NCI-H2081 (cell line): ENCODE results near the gene GNA14.
A peak's percentile ranks its signal among the peaks of the same experiment; 100 is the strongest.
"Not testable (repeated sequence)": the region's sequence is repeated elsewhere in the genome, so short reads cannot be mapped to it uniquely, and the experiment has no call there.

ENCODE experiments used
- DNase-seq, 2 experiments: peaks; one replicate each; lab custom pipeline; 2025; lab: John Stamatoyannopoulos, UW

Gene GNA14

DNA sequence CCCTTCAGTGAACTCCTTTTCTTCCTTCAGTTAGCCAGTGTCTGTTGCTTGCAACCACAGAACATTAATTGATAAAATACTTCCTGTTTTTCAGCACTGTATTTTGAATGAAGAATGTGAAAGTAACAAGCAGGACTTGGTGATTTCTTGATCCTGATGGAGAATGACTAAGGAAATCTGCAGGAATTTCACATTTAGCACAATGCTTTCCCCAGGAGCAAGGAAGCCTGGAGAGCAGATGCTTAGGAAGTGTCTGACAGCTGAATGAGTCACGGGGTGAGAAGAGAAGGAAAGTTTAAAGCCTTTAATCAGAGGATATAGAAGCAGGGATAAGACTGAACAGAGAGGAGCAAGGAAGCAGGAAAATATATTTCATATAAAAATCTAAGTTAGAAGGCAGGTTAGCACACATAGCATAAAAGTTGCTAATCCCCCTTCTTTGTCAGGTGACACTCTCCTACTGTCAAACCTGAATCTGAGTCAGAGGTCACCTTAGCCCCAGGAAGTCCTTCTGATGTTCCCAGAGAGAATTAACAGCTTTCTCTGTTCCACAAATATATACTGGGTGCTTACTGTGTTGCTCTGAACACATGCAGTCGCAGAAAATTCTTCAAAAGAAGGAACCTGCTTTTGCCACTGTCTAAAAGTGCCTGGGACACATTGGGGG lies 59.7 kb downstream of the GNA14 start:
- DNase-seq, result no peak

- DNase-seq, result no peak
These were observed 60.3 kb downstream of the GNA14 start for GRCh38 chr9:77587851-77588250.

- no peak for DNase-seq
These were observed 61.1 kb downstream of the GNA14 start for GRCh38 chr9:77587042-77587441.

DNA sequence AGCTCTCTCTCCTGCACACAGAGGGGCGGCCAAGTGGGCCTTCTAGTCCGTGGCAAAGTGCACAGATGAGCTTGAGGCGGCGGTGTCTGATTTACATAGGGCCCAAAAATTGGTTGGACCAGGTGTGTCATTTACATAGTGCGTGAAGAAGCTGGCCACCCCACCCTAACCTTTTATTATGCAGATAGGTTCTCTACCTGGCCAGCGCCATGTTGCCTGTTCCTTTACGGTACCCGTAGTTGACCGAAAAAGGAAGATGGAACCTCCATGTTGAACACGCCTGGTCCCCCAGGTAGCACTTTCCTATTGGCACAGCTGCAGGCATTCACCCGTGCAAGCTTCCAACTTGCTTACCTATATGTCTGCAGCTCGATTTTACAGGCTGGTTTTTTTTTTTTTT lies 61.5 kb downstream of the GNA14 start:
- DNase-seq, result no peak

DNA sequence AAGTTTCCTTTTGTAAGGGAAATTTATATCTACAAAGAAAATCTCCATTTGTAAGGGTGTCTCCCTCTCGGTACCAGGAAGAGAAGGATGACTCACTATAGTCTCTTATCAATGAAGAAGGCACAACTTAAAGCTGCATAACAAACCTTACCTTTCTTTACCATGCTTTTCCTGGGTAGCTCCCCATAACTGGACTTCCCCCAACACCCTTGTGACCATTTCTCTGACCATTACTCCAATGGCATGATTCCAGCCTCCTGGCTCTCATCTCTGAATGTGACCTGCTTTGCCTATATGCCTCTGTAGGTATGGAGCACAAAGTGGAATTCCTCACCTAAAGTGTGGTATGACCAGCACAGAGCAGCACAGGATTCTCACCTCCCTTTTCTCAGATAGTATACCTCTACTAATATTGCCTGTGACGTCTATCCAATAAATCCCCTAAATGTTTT lies 62.8 kb downstream of the GNA14 start:
- DNase-seq, result no peak

- not testable (repeated sequence) for DNase-seq
These were observed 63.2 kb downstream of the GNA14 start for GRCh38 chr9:77584927-77585326.

- no peak for DNase-seq
These were observed 65.1 kb downstream of the GNA14 start for GRCh38 chr9:77582961-77583576.

- DNase-seq, result no peak
These were observed 65.6 kb downstream of the GNA14 start for GRCh38 chr9:77582525-77582924.

DNA sequence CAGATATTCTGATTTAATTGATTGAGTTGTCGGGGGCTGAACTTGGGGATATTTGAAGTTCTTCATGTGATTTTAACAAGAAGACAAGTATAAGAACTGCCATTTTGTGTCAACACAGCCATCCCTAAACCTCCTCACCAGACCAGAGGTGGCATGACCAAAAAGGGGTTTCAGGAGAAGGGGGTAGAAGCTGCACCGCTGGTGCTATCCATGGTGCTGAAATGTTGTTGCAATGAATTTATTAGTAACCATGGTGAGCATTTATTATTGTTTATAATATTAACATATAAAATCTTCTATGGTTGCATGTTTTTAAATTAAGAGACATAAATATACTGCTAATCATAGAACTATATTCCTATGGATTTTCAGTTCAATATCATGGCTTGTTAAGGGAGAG lies 72.3 kb downstream of the GNA14 start:
- DNase-seq, result no peak

GRCh38 chr9:77569335-77569734 lies 78.8 kb downstream of the GNA14 start:
- peak in 1 of 2 experiments; percentile 44 for DNase-seq

GRCh38 chr9:77563174-77563573 lies 84.9 kb downstream of the GNA14 start:
- DNase-seq, result peak; percentile 20 to 31

- DNase-seq, result no peak
These were observed 85.9 kb downstream of the GNA14 start for GRCh38 chr9:77562019-77562748.

DNA sequence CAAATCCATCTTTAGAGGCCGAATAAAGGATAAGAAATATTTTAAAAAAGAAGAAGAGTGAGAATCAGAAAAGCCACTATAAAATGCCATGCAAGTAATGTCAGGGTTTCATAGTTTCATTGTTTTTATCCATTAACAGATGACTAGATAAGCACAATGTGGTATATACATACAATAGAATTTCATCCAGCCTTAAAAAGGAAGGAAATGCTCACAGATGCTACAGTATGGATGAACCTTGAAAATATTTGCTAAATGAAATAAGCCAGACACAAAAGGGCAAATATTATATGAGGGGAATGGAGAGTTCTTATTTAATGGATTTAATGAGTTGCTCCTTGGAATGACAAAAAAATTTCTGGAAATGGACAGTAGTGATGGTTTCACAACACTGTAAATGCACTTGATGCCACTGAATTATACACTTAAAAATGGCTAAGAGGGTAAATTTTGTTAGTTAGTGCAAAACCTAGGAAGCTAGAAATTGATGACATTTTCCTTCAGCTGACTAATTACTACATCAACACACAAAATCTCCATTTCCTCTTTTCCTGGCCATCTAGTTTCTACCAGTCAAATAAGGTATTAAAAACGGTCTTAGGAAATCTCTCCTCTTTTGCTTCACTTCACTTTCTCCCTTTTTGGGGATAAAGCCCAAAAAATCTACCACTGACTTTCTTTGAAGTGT lies 86.6 kb downstream of the GNA14 start:
- no peak for DNase-seq

GRCh38 chr9:77556396-77556795 lies 91.7 kb downstream of the GNA14 start:
- no peak for DNase-seq

- DNase-seq, result no peak
These were observed 93.5 kb downstream of the GNA14 start for GRCh38 chr9:77554586-77555105.

GRCh38 chr9:77547106-77547730 lies 100.9 kb downstream of the GNA14 start:
- no peak for DNase-seq

DNA sequence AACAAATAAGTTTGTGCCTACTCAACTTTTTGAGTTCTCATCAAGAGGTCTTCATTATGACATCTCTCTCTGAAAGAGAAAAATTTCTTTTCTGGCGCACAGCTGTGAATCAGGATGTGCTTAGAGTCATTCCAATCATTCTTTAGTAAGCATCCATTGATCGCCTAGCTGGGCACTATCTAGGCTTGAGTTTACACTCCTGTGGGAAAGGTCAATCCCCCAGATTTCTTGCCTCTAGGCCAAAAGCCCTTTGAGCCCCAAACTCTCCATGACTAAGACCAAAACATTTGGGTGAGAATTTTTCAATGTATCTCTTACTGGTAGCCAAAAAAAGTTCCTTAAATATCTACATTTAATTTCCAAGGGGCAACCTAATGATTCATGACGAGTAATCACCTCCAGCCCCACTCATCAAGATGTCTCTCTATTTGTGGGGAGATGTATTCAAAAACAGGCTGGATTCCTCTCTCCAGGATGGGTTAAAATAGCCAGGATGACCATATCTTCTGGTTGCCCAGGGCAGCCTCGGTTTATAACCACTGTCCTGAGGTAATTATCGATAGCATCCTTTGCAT lies 101.7 kb downstream of the GNA14 start:
- DNase-seq, result no peak

DNA sequence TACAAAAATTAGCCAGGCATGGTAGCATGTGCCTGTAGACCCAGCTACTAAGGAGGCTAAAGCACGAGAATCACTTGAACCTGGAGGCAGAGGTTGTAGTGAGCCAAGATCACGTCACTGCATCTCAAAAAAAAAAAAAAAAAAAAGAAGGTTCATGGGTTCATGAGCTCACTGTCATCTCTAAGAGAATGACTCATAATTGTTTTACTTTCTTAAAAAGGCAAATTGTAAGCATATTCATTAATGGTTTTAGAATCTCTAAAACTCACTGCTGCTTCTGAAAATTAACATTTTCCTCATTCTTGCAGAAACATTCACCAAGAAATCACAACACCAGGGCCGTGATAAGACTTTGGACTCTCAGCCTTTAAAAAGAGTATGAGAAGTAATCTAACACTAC lies 103.6 kb downstream of the GNA14 start:
- no peak for DNase-seq

DNA sequence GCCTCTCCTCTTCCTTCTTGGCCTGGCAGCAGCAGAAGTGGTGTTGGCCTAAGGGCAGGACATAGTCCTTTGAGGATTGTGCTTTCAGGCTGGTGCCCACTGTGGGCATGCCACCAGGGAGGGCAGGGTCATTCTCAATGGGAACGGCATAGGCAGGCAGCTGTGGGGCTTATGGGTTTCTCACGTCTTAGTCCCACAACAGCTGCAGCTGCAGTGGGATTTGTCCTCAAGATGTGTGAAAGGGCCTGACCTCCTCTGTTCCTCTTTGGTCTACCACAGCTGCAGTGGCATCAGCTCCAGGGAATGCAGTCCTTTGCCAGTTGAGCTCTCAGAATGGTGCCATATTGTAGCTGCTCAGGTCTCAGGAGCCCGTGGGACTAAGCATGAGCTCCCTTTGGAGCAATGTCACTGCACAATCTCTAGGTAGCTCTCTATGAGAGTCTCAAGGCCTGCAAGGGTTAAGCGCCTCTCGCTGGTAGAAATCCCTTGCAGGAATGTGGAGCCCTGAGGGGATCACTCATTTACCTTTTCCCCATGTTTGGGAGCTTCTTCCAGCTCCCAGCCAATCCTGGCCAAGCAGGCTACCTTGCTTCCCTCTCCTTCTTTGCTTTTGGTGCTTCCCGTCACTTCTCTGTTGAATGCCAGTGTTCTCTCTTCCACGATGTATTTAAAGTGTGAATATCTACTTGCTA lies 104.8 kb downstream of the GNA14 start:
- DNase-seq, result no peak

GRCh38 chr9:77541600-77541999 lies 106.5 kb downstream of the GNA14 start:
- DNase-seq, result no peak

DNA sequence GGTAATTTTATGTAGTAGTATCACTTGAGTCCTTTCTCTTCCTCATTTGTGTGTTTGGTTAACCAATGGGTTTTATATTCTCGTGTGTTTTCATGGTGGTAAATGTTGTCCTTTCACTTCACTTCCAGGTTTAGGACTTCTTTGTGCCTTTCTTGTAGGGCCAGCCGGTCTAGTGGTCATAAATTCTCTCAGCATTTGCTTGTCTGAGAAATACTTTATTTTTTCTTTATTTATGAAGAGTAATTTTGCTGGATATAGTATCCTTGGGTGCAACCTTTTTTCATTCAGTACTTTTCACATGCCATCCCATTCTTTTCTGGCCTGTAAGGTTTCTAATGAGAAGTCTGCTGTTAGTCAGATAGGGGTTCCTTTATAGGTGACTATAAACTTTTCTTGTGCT lies 107.1 kb downstream of the GNA14 start:
- DNase-seq, result no peak
